Mesothelial cell of epicardium (in vitro differentiated cells): Measurements from ENCODE around the gene SH3PXD2B. TPM values are rescaled to one million over a fixed set of nuclear protein-coding genes. Genes with fewer than 3 reads are reported as not detected.
A peak's percentile ranks its signal among the peaks of the same experiment; 100 is the strongest.
"Not testable (repeated sequence)": the region's sequence is repeated elsewhere in the genome, so short reads cannot be mapped to it uniquely, and the experiment has no call there.

Experiments used
- DNase-seq, 2 experiments: peaks; one replicate each; pipeline ENCODE4 v3.0.0; 2021; ENCODE audit warnings: low spot score in 2 of 2; ENCODE audit not compliant: unreplicated experiment in 2 of 2
- H3K27ac Mint-ChIP-seq: 2 replicates; pipeline ENCODE4 v1.8.0; 2021; ENCODE audit warnings: mixed read lengths
- H3K27me3 Mint-ChIP-seq: 2 replicates; pipeline ENCODE4 v1.8.0; 2021; ENCODE audit warnings: low read depth, mixed read lengths
- H3K36me3 Mint-ChIP-seq: 2 replicates; pipeline ENCODE4 v1.8.0; 2021; ENCODE audit warnings: mixed read lengths
- H3K4me1 Mint-ChIP-seq: 2 replicates; pipeline ENCODE4 v1.8.0; 2021; ENCODE audit warnings: mixed read lengths
- H3K4me3 Mint-ChIP-seq: 2 replicates; pipeline ENCODE4 v1.8.0; 2021; ENCODE audit warnings: mild to moderate bottlenecking, moderate library complexity, mixed read lengths
- H3K9me3 Mint-ChIP-seq: 2 replicates; pipeline ENCODE4 v1.8.0; 2021; ENCODE audit warnings: mixed read lengths
- total RNA-seq: library from RNA; stranded (reverse); gene quantifications from 3 replicates; pipeline ENCODE4 v1.2.1, GENCODE V29; 2021
- TF ChIP-seq, protein P1 (sequence below): fragments of 200-600 bp; sonication (generic); IDR thresholded peaks from one replicate; pipeline ENCODE4 v1.5.0; 2021; ENCODE audit warnings: antibody characterized with exemption; ENCODE audit not compliant: unreplicated experiment

SH3PXD2B gene
- total RNA-seq, 1 donor from 2014 or later: 68.9 TPM

DNA sequence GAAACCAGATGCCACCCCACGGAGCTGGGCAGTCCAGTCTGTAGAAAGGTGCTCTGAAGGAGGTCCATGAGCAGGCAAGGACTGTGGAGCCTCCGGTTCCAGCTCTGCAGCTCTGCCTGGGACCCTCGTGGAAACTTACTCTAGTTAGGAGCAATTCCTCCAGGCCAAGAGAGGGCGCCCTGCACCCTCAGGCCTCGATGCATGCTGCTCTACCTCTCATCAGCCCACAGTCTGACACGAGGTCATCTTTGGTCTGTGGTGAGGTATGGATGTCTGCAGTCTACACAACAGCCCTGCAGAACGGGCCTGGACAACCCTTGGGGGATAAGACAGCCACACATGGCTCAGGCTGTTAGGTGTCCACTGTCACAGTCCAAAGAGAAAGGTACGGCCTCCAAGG lies 120.1 kb downstream of the SH3PXD2B start:
- Mint-ChIP-seq H3K4me3 (no peak overlapping the region), H3K36me3 (peaks cover 27% of the 10 kb centered on the region), H3K4me1 (peaks cover 5% of the 10 kb centered on the region), H3K27ac (no peak overlapping the region), H3K9me3 (no peaks in the 10 kb centered on the region), H3K27me3 (no peaks in the 10 kb centered on the region)
- TF ChIP-seq, protein P1, sequence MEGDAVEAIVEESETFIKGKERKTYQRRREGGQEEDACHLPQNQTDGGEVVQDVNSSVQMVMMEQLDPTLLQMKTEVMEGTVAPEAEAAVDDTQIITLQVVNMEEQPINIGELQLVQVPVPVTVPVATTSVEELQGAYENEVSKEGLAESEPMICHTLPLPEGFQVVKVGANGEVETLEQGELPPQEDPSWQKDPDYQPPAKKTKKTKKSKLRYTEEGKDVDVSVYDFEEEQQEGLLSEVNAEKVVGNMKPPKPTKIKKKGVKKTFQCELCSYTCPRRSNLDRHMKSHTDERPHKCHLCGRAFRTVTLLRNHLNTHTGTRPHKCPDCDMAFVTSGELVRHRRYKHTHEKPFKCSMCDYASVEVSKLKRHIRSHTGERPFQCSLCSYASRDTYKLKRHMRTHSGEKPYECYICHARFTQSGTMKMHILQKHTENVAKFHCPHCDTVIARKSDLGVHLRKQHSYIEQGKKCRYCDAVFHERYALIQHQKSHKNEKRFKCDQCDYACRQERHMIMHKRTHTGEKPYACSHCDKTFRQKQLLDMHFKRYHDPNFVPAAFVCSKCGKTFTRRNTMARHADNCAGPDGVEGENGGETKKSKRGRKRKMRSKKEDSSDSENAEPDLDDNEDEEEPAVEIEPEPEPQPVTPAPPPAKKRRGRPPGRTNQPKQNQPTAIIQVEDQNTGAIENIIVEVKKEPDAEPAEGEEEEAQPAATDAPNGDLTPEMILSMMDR: no peak
- DNase-seq: no peak

DNA sequence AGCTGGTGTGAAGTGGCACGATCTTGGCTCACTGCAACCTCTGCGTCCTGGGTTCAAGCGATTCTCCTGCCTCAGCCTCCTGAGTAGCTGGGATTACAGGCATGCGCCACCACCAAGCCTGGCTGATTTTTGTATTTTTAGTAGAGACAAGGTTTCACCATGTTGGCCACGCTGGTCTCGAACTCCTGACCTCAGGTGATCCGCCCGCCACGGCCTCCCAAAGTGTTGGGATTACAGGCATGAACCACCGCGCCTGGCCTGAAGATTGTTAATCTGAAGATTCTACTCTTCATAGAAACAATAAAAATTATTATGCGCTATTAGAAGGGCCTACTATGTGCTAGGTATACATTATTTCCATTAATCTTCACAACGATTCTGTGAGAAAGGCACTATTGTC lies 127.4 kb downstream of the SH3PXD2B start:
- not testable (repeated sequence) for H3K4me3 Mint-ChIP-seq, H3K27ac Mint-ChIP-seq, H3K4me1 Mint-ChIP-seq, H3K36me3 Mint-ChIP-seq, H3K9me3 Mint-ChIP-seq, H3K27me3 Mint-ChIP-seq, DNase-seq

DNA sequence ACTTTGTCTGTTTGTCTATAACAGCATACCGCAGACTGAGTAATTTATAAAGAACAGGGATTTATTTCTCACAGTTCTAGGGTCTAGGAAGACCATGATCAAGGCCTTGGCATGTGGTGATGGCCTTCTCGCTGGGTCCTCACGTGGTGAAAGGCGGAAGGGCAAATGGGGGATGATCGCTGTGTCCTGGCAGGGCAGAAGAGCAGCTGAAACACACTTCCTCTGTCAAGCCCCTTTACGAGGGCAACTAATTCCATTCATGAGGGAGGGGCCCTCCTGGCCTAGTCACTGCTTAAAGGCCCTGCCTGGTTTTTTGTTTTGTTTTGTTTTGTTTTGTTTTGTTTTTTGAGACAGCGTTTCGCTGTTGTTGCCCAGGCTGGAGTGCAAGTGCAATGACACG lies 128.9 kb downstream of the SH3PXD2B start:
- TF ChIP-seq, protein P1: no peak
- H3K4me1 Mint-ChIP-seq: peaks cover 6% of the 10 kb centered on the region
- H3K4me3 Mint-ChIP-seq: no peak overlapping the region
- no peaks in the 10 kb centered on the region for H3K36me3 Mint-ChIP-seq
- DNase-seq: no peak
- no peaks in the 10 kb centered on the region for H3K9me3 Mint-ChIP-seq
- no peaks in the 10 kb centered on the region for H3K27me3 Mint-ChIP-seq
- H3K27ac Mint-ChIP-seq: no peak overlapping the region

DNA sequence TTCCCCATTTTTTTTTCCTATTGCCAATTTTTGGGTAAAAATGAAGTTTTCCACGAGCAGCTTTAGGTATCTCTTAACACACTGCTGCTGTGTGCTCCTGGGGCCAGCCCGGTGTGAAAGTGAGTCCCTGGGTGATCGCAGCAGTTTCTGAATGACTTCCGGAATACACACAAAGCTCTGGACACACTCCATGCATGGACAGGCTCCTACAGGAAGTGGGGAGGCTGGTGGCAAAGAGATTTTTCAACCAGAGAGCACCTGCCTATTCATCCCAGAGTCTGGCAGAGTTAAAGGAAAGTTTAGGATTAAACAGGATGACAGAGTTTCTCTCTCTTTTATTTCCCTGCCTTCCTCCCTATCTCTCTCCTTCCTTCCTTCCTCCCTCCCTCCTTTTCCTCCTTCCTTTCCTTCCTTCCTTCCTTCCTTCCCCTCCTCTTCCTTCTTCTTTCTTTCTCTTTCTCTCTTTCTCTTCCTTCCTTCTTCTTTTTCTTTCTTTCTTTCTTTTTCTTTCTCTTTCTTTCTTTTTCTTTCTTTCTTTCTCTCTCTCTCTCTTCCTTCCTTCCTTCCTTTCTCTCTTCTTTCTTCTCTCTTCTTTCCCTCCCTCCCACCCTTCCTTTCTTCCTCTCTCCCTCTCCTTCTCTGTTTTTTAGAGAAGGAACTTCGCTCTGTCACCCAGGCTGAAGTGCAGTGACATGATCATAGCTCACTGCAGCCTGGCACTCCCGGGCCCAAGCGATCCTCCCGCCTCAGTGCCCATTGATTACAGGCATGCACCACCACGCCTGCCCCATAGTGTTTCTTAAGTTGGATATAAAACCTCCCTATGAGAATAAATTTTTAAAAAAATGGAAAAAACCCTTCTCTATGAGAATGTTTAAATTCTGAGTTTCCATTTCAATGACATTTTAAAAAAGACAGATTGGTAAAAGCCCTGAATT lies 132.0 kb downstream of the SH3PXD2B start:
- DNase-seq: no peak
- Mint-ChIP-seq H3K9me3 (no peaks in the 10 kb centered on the region), H3K4me1 (peaks cover 6% of the 10 kb centered on the region), H3K36me3 (no peaks in the 10 kb centered on the region), H3K27me3 (no peaks in the 10 kb centered on the region), H3K4me3 (no peak overlapping the region), H3K27ac (peak overlapping the region; percentile 23)
- TF ChIP-seq, protein P1: no peak

DNA sequence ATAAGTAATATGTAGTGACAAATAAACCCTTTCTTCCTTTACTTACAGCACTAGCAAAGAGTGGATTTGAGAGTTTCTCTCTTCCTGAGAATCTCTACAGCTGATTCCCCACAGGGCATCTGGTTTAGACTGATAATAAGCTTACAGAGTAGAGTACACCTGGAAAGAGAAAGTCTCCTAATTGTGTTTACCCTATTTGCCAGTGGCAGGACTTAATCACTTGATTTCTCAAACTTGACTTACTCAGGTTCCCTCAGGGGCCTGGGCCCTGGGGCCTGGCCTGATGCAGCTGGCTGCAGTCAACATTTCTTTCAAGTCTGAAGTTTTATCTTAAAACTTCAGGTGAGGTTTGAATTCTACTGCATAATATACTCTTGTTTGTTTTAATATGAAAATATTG lies 132.7 kb downstream of the SH3PXD2B start:
- H3K4me1 Mint-ChIP-seq: peaks cover 6% of the 10 kb centered on the region
- TF ChIP-seq, protein P1: no peak
- H3K36me3 Mint-ChIP-seq: no peaks in the 10 kb centered on the region
- H3K4me3 Mint-ChIP-seq: no peak overlapping the region
- H3K27ac Mint-ChIP-seq: peak overlapping the region; percentile 69
- no peaks in the 10 kb centered on the region for H3K9me3 Mint-ChIP-seq
- no peaks in the 10 kb centered on the region for H3K27me3 Mint-ChIP-seq
- DNase-seq: no peak

DNA sequence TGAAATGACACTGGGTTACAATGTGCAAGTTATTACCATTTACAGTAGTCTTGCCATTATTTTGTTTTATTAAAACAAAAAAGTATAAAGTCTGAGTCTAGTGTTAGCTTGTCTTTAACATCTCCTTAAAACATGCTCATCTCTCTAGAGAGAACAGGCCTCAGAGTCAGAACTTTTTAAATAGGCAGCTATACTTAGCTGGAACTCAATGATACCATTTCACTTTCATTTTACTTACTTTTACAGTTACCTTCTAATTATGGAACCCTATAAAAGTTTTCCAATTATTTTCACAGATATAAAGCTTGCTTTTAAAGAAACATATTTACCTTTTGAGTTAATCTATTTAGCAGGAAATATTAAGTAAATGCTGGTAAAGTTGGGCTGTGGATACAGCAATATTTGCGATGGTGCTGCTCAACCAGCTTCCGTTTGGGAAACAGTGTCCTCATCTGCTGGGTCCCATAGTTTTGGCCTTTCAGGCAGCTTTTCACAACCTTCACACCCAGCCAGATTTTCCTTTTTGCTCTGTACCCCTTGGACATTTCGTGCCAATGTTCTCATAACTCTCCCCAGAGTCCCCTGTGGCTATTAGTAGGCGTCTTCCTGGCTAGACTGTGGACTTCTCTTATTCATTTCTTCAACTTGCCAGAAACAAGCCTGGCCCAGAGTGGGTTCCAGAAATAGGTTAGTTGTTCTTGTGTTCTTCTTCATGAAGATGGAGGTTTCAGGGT lies 134.4 kb downstream of the SH3PXD2B start:
- peaks cover 11% of the 10 kb centered on the region for H3K4me1 Mint-ChIP-seq
- H3K9me3 Mint-ChIP-seq: no peaks in the 10 kb centered on the region
- H3K27ac Mint-ChIP-seq: no peak overlapping the region
- TF ChIP-seq, protein P1: no peak
- H3K27me3 Mint-ChIP-seq: no peaks in the 10 kb centered on the region
- no peak overlapping the region for H3K4me3 Mint-ChIP-seq
- no peaks in the 10 kb centered on the region for H3K36me3 Mint-ChIP-seq
- no peak for DNase-seq
